ENCODE results near the gene WWOX.

- TF ChIP-seq CTCF (IDR thresholded peaks at IDR 0.05), result no peak
- no peak for TF ChIP-seq EP300 (IDR thresholded peaks at IDR 0.05)
Observed at GRCh38 chr16:78485917-78486257, 386.4 kb downstream of the WWOX start.
